HG03280 (cell line): ENCODE measurements around the gene WDR90.

Experiments
- ATAC-seq: cut with Tn5 transposase; IDR thresholded peaks from one replicate; pipeline ENCODE4 v1.9.1; 2021; ENCODE audit warnings: mild to moderate bottlenecking, moderate library complexity; ENCODE audit not compliant: unreplicated experiment

The WDR90 gene

DNA sequence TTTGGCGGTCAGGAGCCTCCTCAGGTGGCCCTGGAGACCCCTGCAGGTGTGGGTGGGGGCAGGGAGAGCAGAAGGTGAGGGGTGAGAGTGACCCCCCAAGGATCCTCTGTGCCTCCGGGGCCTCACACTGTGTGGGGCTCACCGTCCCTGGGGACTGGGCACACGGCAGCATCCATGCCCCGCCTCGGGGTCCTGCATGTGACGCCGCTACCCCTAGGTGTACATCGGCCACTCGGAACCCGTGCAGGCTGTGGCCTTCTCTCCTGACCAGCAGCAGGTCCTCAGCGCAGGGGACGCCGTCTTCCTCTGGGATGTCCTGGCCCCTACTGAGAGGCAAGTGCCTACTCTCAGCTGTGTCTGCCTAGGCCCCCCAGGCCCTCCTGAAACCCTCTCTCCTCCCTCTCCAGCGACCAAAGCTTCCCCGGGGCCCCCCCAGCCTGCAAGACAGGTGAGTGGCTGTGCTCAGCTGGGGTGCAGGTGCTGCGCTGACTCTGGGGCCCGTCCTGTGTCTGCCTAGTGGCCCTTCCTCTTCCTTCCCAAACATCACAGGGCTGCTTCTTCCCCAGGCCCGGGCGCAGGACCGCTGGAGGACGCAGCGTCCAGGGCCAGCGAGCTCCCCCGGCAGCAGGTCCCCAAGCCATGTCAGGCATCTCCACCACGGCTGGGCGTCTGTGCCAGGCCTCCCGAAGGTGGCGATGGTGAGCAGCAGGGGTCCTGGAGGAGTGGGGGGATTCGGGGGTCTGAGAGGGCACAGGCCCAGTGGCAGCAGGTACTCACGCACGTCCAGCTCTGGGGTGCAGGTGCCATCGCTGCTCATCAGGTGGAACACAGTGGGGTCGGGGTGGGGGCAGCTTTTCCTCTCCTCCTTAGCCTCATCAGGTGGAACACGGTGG lies 9.8 kb downstream of the WDR90 start:
- ATAC-seq = no peak

DNA sequence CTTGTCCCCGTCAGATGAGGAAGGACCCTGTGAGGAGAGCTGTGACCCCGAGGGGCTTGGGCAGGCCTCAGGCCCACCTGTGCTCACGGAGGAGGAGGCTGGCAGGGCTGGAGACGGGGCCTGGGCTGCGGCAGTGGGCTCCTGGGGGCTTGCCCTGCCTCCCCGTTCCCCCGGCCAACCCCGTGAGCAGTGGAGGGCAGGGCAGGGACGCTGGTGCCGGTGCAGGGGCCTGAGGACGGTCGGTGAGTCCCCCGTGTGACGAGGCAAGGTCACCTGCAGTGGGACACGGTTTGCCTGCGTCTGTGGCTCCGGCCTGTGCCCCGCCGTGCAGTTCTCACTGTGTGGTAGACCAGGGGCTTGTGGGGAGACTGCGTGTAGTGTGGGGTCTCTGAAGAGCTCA lies 10.5 kb downstream of the WDR90 start:
- no peak for ATAC-seq

DNA sequence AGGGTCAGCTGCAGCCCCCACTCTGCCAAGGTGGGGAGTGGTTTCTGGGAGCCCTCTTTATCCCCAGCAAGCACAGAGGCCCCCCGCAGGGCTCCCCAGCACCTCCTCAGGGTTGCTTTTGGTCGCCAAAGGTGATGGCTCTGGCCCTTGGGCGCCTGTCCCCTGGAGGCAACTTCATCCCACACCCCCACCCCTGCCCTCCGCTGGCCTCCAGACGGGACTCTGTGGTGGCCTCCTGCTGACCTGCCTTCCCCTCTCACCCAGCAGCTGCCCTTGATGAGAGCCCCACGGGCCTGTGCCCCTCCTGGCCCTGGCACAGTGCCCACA lies 10.9 kb downstream of the WDR90 start:
- no peak for ATAC-seq

DNA sequence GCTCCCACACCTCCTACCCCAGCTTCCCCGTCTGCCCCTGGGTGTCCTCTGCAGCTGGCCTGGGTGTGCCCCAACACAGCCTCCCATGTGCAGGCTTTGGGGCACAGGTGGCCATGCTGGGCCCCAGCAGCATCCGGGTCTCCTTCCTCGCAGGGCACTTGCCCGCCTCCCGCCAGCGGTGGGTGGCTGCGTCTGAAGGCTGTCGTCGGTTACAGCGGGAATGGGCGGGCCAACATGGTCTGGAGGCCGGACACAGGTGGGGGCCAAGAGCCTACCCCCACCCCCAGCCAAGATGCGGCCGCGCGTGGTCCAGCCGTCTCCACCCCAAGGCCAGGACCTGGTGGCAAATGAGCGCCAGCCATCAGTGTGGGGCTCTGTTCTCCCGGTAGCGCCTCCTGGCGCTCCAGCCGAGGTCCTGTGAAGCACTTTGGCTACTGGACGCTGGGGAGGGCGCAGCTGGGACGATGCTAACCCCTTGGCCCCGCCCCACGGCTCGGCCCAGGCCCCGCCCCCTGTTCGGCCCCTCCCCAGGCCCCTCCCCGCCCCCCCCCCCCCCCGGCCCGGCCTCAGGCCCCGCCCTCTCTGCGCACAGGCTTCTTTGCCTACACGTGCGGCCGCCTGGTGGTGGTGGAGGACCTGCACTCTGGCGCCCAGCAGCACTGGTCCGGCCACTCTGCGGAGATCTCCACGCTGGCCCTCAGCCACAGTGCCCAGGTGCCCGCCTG lies 11.5 kb downstream of the WDR90 start:
- ATAC-seq = peak; percentile 56

DNA sequence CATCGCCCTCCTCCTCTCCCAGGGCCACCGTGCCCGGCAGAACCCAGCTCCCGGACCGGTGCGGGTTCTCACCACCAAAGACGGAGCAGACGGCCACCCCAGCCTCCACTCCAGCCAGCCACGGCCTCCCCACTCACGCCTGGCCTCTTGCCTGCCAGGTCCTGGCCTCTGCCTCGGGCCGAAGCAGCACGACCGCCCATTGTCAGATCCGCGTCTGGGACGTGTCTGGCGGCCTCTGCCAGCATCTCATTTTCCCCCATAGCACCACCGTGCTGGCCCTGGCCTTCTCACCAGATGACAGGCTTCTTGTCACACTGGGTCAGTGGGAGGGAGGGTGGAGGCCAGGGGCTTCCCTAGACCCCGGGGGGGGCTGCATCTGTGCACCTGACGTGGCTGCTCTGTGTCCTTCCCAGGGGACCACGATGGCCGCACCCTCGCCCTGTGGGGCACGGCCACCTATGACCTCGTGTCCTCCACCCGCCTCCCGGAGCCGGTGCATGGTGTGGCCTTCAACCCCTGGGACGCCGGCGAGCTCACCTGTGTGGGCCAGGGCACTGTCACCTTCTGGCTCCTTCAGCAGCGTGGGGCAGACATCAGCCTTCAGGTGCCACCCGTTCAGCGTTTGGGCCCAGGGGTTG lies 12.1 kb downstream of the WDR90 start:
- no peak for ATAC-seq

DNA sequence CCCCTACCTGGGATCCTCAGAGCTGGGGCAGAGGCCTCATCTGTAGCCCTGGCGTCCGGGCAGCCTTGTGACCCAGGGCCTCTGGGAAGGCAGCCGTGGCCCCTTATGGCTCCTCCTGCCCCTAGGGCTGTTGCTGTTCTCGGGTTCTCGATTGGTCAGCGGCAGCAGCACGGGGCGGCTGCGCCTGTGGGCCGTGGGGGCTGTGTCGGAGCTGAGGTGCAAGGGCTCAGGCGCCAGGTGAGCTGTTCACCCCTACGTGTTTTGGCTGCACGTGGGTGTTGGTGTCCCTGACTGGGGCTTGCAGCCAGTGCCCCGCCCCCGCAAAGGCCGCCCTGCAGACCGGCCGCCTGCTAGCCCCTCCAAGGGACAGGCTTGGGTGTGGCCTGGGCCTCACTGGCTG lies 12.9 kb downstream of the WDR90 start:
- ATAC-seq = no peak

DNA sequence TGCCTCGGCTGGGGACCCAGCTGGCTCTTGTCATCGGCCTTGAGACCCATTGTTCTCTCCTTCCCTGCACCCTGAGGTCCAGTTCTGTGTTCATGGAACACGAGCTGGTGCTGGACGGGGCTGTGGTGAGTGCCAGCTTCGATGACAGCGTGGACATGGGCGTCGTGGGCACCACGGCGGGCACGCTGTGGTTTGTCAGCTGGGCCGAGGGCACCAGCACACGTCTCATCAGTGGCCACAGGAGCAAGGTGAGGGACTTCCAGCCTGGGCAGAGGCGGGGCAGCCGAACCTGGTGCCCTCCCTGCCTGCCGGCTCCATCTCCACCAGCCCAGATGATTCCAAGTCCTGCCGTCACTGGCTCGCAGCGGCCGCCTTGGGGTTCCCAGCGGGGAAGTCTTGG lies 13.4 kb downstream of the WDR90 start:
- no peak for ATAC-seq

DNA sequence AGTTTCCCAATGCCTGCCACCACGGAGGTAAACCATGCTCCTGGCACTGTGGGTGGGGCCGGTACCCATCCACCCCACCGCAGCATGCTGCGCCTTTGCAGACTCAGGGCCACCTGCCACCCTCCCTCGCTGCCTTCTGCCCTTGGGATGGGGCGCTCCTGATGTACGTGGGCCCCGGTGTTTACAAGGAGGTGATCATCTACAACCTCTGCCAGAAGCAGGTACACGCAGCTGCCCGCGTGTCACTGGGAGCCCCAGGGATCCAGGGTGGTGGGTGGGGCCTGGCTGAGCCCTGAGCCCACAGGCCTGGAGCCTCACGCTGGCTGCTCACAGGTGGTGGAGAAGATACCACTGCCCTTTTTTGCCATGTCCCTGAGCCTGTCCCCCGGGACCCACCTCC lies 17.4 kb downstream of the WDR90 start:
- ATAC-seq = no peak

DNA sequence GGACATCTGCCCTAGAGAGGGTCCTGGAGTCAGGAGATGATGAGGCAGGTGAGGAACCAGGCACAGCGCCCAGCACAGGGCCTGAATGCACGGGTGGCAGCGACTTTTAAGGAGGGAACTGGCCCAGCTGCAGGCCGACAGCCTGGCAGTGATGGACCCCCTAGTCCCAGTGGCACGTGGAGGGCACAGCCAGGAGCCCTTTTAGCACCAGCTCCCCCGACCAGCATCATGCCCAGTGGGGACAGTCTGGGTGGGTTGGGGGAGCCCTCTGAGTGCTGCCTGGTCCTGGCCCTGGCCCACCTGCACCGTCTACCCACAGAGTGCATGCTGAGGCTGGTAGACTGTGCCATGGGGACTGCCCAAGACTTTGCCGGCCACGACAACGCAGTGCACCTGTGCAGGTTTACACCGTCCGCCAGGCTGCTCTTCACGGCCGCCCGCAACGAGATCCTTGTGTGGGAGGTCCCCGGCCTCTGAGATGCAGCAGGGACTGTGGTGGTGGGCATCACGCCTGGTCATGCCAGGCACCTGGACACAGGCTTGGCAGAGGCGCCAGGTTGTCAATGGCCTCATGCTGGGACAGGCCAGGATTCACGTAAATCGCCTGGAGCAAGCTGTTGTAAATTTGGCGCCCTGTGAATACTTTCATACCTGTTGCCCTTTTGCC lies 18.1 kb downstream of the WDR90 start:
- no peak for ATAC-seq

DNA sequence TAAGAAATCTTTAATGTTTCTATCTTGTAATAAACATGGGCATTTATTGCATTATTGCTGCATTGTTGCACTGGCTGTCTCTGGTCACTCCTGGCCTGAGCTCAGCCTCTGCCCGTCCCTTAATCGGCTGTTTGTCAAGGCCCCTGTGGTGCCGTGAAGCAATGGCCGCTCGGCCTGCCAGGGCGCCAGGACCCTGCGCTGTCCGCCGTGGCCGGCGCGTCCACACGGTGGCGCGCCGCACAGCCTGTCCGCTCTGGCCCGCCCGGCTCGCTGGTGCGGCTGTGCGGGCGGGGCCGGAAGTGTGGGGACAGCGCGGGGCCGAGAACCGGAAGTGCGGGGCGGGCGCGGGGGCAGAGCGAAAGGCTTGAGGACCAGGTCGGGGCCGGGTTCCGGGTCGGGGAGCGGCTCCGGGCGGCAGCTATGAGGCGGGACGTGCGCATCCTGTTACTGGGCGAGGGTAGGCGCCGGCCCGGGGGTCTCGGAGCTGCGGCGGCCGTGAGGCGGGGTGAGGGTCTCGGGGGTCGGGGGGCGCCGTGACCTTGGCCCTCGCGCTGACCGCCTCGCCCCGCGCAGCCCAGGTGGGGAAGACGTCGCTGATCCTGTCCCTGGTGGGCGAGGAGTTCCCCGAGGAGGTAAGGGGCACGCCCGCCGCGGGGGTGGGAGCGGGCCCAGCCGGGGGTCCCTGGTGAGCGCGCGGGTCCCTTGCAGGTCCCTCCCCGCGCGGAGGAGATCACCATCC lies 18.8 kb downstream of the WDR90 start, which contains the start of gene RHOT2:
RHOT2 (plus strand) TSS at position 353 of the 739 bp plus-strand sequence; CDS start at position 421, 68 bp downstream.
- peak; percentile 82 for ATAC-seq

DNA sequence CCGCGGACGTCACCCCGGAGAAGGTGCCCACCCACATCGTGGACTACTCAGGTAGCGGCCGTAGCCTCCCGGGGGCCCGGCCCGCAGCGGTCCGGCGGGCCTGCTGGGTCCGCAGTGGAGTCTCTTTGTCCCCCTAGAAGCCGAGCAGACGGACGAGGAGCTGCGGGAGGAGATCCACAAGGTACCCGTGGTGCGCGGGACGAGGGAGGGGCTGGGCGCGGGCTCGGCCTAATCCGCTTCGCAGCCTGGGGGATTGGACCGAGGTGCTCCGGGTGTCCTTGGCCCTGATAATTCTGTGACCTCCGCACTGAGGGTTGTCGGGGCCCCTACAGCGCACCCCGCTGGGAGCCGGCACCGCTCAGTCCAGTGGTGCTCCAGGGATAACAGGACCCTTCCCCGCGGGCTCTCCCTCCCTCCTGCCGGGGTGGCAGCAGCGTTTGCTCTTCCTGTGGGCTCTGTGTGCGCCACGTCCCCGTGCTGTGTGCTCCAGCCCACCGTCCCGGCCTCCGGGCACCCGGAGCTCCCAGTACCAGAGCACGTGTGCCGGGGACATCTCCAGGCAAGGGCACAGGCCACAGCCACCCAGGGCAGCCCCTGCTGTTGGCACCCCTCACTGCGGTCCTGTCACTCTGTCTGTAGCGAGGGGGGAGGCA lies 19.5 kb downstream of the WDR90 start:
- peak; percentile 6 for ATAC-seq

DNA sequence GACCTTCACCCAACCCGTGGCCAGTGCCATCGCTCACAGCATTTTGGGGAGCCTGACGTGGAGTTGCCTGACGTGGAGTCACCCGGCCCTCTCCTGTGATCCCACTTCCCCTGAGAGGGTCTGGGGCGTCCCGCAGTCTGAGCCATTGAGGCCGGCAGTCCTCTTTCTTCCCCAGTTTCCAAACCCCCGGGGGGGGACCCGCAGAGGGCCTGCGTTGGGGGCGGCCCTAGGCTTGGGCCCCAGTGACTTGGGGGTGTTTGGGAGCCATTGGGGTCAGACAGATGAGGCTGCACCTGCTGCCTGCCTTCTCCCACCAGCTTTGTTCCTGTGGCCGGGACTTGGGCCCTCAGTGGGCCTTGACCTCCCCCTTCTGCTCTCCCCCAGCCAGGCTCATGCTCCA lies 20.5 kb downstream of the WDR90 start:
- no peak for ATAC-seq

DNA sequence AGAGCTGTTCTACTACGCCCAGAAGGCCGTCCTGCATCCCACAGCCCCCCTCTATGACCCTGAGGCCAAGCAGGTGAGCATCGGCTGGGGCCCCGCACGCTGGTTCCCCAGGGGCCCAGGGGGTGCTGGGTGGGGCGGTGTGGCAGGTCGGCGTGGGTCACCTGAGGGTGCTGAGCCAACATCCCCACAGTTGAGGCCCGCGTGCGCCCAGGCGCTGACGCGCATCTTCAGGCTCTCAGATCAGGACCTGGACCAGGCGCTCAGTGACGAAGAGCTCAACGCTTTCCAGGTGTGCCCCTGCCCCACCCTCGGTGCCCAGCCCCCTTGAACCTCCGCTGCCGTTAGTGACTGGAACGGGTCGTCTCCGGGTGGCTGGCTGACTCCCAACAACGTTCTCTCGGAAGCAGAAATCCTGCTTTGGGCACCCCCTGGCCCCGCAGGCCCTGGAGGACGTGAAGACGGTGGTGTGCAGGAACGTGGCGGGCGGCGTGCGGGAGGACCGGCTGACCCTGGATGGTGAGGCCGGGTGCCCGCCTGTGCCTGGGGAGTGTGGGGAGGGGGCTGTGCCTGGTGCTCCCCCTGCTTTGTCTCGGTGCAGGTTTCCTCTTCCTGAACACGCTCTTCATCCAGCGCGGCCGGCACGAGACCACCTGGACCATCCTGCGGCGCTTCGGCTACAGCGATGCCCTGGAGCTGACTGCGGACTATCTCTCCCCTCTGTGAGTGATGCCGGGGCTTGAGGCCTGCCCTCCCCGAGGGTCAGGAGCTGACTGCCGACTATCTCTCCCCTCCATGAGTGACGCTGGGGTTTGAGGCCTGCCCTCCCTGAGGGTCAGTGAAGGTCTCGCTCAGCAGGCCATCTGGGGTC lies 21.6 kb downstream of the WDR90 start:
- no peak for ATAC-seq

DNA sequence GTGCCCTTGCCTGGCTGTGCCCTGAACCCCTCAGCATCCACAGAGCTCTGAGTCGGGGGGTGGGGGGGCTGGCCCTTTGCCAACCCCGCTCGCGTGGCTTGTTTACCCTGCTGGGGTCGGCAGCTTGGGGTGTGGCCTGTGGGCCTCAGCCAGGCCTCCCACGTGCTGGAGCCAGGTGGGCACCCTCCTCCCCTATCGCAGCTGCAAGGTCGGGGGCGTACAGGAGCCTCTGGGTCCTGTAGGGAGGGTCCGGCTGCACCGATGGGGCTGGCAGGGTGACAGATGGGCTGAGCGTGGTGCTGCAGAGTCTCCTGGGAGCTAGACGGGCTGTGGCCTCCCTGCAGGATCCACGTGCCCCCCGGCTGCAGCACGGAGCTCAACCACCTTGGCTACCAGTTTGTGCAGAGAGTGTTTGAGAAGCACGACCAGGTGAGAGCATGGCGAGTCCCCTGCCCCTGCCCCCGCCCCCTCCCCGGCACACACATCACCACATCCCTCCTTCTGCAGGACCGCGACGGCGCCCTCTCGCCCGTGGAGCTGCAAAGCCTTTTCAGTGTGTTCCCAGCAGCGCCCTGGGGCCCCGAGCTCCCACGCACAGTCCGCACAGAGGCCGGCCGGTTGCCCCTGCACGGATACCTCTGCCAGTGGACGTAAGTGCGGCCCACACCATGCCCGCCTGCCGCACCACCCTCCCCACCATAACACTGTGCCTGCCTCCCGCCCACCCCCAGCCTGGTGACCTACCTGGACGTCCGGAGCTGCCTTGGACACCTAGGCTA lies 22.4 kb downstream of the WDR90 start:
- no peak for ATAC-seq

DNA sequence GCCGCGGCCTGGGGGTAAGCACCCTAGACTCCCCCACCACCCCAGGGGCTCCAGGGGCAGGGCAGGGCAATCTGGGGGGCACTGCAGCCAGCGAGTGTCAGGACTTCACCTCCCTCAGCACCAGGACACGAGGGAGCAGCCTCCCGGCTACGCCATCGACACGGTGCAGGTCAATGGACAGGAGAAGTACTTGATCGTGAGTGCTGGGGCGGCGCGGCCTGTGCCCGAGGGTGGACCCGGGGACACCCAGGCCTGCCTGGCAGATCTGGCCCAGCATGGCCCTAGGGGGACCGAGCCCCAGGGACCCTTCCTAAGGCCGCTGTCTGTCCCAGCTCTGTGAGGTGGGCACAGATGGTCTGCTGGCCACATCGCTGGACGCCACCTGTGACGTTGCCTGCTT lies 23.2 kb downstream of the WDR90 start:
- ATAC-seq = no peak

DNA sequence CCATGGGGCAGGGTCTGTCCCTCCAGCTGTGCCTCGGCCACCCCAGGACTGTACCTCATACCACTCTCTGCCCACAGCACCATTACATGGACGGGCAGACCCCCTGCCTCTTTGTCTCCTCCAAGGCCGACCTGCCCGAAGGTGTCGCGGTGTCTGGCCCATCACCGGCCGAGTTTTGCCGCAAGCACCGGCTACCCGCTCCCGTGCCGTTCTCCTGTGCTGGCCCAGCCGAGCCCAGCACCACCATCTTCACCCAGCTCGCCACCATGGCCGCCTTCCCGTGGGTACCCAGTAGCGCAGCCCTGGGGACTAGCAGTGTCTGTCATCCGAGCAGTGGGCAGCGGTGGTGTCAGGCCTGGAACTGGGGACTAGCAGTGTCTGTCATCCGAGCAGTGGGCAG lies 23.7 kb downstream of the WDR90 start:
- no peak for ATAC-seq

DNA sequence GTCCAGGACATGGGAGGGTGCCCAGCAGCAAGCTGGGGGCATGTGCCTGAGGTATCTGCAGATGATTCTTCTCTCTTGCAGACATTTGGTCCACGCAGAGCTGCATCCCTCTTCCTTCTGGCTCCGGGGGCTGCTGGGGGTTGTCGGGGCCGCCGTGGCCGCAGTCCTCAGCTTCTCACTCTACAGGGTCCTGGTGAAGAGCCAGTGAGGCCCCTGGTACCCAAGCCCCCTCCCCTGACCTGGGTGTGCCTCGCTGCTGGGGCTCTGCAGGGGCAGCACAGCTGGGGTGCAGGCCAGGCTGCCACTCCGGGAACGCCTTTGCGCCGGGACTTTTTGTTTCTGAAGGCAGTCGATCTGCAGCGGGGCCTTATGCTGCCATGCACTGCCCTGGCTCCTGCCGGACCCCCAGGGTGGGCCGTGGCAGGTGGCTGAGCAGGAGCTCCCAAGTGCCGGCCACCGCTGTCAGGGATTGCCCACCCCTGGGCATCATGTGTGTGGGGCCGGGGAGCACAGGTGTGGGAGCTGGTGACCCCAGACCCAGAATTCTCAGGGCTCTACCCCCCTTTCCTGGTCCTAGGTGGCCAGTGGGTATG lies 24.3 kb downstream of the WDR90 start:
- no peak for ATAC-seq
